ENCODE data around the gene BTBD7.
A peak's percentile ranks its signal among the peaks of the same experiment; 100 is the strongest.

The BTBD7 gene

GRCh38 chr14:93328546-93328945, 4.3 kb downstream of the BTBD7 start:
- no peak for DNase-seq

GRCh38 chr14:93326196-93326595, 6.6 kb downstream of the BTBD7 start:
- no peak for DNase-seq

DNA sequence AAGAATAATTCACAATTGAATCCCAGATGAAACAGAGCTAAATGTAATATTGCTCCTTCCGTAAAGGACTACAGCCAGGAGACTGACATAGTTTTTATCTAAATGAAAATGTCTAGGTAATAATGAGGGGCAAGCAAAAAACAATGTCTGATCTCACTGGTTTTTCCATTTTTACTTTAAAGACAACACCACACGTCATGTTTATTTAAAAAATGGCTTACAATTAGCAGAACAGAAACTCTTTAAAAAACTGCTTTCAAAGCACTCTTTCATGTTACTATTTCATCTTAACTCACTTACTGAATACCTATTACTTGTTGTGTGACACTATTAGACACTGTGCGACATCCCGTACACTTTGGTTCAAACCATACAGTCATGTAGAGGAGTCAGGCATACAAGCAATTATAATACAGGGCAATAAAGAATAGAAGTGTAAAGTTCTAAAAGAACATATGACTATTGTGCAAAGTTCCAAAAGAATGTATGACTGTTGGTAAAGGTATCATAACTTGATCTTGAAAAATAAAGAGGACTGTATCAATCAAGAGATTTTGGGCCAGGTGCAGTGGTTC, 9.1 kb downstream of the BTBD7 start:
- no peak for DNase-seq

GRCh38 chr14:93322929-93323599, 9.8 kb downstream of the BTBD7 start:
- DNase-seq: no peak

GRCh38 chr14:93320489-93320888, 12.3 kb downstream of the BTBD7 start:
- DNase-seq: no peak

DNA sequence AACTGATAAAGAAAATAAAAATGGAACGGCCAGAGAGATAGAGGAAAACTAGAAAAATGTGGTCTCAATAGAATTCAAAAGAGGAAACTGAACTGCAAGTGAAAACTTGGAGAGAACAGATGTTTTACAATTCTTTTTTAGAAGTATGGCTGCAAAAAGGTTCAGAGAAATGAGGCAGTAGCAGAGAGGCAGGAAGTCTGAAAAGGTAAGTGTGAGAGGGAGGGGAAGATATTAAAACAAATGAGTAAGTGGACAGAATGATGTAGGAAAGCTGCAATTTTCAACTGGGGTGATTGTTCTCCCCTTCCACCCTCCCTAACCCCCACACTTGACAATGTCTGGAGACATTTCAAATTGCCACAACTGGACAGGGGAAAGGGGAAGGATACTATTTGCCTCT, 12.9 kb downstream of the BTBD7 start:
- no peak for DNase-seq

DNA sequence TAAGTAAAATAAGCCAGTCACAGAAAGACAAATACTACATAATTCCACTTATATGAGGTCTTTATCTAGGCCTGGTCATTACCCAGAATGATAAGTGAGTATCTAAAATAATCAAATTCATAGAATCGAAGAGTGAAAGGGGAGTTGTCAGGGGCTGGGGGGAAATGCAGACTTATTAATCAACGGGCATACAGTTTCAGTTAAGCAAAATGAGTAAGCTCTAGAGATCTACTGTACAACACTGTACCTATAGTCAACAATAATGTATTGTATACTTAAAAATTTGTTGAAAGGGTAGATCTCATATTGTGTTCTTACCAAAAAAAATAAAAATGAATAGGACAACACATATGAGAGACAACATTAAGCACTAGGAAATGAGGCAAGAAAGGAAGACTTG, 13.3 kb downstream of the BTBD7 start:
- DNase-seq: no peak

DNA sequence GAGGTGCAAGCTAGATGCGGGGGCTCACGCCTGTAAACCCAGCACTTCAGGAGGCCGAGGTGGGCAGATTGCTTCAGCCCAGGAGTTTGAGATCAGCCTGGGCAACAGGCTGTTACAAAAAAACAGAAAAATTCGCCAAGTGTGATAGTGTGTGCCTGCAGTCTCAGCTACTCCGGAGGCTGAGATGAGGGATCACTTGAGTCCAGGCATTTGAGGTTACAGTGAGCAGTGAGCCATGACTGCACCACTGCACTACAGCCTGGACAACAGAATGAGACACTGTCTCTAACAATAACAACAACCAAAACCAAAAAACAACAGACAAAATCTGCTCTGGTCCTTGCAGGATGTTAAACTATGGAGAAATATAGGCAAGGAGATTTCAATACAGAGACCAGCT, 13.9 kb downstream of the BTBD7 start:
- no peak for DNase-seq

GRCh38 chr14:93317875-93318807, 14.7 kb downstream of the BTBD7 start:
- DNase-seq: peak; percentile 11

GRCh38 chr14:93317210-93317874, 15.5 kb downstream of the BTBD7 start:
- no peak for DNase-seq

DNA sequence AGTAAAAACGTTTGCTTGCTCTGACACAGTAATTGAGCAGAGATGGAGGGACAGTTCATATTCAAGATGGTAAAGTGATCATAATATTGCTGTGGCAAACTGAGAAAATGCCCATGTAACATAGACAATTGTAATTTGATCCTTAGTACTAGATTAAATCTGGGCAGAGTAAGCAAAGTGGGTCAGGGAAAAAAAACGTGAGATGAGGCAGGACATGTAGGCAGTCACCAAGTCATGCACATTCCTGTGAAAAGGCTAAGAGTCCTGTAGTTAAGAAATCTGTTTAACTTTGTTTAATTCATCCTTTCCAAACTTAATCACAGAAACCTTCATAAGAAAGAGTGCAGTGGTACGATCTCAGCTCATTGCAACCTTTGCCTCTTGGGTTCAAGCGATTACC, 16.1 kb downstream of the BTBD7 start:
- DNase-seq: no peak

GRCh38 chr14:93315575-93315974, 17.3 kb downstream of the BTBD7 start:
- no peak for DNase-seq

- DNase-seq: no peak
Measured at GRCh38 chr14:93311082-93311481, 21.8 kb downstream of the BTBD7 start.

- no peak for DNase-seq
Measured at GRCh38 chr14:93309427-93309966, 23.3 kb downstream of the BTBD7 start.

- no peak for DNase-seq
Measured at GRCh38 chr14:93308686-93309345, 24.0 kb downstream of the BTBD7 start.

DNA sequence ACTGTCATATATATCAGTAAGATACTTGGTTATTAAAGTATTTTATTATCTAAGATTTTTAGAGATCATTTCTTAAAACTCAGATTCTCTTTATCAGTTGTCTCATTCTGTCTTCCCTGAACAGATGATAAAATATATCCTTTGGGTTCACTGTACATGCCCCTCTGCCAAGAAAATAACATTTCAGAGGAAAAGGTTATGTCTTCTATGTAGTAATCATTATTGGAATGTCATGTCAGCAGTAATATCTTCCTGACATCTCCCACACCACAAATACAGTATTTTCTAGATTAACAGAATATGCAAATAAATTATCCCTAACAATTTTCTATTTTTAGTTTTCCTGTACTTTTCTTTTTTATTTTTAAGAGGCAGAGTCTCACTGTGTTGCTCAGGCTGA, 26.0 kb downstream of the BTBD7 start:
- DNase-seq: no peak

DNA sequence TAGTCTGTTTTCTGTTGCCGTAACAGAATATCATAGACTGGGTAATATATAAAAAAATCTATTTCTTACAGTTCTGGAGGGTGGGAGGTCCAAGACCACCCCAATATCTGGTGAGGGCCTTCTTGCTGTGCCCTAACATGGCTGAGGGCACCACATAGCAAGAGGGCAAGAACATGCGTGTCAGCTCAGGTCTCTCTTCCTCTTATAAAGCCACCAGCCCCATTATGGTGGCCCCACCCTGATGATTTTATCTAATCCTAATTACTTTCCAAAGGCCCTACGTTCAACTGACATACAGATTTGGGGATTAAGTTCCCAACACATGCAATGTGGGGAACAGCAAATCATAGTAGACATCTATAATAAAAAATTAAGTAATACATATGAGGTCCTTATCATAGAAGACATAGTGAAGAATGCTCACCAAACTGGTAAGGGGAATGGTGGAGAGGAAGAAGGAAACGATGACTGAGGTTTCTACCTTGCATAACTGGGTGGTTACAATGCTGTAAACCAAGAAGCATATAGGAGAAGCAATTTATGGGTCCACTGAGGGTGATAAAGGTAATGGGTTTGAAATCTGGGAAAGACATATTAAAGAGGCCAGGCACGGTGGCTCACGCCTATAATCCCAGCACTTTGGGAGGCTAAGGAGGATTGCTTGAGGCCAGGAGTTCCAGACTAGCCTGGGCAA, 27.0 kb downstream of the BTBD7 start:
- DNase-seq: peak; percentile 36

DNA sequence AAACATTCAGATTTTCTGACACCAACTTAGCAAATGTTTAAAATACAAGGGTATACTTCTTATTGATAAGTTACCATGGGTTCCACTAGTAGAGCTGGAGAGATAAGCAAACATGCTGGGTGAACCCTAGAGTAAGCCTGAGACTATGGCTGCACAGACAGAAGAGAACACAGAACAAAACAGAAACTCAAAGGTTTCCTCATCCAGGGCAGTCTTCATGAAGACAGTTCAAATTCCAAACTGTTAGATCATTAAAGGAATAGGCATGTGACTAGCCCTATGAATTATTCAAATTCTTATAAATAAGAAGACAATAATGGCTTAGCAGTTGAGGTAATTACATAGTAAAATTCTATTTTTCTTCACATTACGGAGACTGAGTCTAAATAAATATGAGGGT, 28.1 kb downstream of the BTBD7 start:
- no peak for DNase-seq

DNA sequence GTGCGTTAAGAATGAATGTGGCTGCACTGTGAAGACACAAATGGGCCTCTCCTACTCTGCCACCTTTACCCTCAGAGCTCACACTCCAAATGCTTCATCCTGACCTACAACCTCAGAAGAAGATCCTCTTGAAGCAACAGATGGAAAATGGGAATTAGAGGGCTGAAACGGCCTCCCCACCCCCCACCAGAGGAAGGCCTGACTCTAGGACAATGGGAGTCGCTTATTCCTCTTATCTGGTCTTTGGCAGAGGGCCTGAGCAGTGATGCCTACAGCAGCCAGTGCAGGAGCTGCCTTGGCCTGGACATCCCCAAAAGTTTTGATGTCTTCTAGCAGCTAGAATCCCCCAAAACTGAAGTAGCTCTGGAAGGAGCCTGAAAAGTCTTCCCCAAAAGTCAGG, 29.2 kb downstream of the BTBD7 start:
- DNase-seq: peak; percentile 92

DNA sequence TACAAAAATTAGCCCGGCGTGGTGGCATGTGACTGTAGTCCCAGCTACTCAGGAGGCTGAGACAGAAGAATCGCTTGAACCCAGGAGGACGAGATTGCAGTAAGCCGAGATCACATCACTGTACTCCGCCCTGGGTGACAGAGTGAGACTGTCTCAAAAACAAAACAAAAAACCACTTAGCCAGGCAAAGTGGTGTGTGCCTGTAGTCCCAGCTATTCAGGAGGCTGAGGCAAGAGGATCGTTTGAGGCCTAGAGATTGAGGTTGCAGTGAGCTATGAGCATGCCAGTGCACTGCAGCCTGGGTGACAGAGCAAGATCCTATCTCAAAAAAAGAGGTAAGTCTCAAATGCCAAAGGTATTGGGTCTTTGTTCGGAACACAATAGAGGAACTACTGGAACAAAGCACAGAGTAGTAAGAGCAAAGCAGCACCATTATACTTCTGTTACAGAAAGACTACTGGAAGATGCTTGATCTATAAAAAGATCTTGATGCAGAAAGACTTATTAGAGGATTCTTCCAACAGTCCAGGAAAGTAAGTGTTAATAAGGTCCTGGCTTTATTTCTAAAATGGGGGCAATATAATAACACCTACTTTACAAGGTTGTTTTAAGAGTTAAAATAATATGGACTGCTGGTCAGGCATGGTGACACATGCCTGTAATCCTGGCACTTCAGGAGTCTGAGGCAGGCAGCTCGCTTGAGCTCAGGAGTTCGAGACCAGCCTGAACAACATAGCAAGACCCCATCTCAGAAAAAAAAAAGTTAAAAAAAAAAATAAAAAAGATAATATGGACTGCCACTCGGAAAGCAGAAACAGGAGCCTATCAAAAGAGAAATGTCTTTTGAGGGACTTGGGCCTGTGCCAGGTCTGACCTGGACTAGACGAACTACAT, 29.9 kb downstream of the BTBD7 start:
- DNase-seq: no peak
